ENCODE data around the gene CCDC88C. TPM values are rescaled to one million over a fixed set of nuclear protein-coding genes. Genes with fewer than 3 reads are reported as not detected.

Gene CCDC88C
- total RNA-seq, 1 donor from 2014 or later: 68.0 TPM

DNA sequence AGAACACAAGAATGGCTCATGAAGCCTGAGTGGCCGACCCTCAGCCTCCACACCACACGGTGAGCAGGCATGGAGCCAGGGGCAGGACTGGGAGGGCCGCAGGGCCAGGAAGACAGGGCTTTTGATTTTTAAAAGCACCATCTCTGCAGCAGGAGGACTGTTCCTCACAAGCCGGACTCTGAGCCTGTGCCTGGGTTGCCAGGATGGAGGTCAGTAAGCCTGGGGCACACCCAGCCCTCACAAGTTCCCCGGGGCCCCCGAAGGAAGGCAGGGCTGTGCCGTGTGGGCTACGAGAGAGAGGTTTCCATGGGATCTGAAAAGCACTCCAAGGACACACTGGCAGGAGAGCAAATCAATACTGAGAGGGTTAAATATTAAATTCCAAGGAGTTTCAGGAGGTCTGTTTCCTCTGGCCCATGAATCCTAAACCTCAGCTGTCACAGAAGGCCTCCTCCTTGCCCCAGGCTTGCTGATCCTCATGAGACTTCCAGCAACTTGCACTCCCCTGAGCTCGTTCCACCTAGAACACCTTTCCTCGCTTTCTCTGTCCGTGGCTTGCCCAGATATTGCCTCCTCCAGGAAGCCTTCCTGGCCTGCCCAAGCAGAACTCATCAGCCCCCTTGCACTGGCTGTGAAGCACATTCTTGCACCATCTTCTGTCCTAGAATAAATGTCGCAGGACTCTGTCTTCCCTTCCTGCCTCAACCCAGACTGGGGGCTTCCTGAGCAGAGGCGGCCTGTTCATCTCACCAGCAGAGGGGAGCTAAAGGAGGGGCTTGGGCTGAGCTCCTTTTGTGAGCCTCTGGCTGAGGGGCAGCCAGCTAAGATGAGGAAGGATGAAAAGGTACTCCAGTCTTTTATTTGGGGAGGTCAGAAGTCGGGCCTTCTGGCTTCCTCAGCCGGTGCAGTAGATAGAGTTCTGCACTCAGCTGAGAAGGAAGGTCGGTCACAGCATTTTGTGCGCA, 64.6 kb downstream of the CCDC88C start:
- Mint-ChIP-seq H3K27me3 (ENCODE audit: unreplicated experiment) (peaks cover 12% of the 10 kb centered on the region), H3K9me3 (ENCODE audit: unreplicated experiment) (peaks cover 13% of the 10 kb centered on the region), H3K36me3 (ENCODE audit: unreplicated experiment) (no peaks in the 10 kb centered on the region), H3K27ac (ENCODE audit: unreplicated experiment) (peak overlapping the region; percentile 73), H3K4me1 (ENCODE audit: low read depth, unreplicated experiment) (peaks cover 72% of the 10 kb centered on the region), H3K4me3 (ENCODE audit: unreplicated experiment) (peak overlapping the region; percentile 59)
- TF ChIP-seq, protein P1, sequence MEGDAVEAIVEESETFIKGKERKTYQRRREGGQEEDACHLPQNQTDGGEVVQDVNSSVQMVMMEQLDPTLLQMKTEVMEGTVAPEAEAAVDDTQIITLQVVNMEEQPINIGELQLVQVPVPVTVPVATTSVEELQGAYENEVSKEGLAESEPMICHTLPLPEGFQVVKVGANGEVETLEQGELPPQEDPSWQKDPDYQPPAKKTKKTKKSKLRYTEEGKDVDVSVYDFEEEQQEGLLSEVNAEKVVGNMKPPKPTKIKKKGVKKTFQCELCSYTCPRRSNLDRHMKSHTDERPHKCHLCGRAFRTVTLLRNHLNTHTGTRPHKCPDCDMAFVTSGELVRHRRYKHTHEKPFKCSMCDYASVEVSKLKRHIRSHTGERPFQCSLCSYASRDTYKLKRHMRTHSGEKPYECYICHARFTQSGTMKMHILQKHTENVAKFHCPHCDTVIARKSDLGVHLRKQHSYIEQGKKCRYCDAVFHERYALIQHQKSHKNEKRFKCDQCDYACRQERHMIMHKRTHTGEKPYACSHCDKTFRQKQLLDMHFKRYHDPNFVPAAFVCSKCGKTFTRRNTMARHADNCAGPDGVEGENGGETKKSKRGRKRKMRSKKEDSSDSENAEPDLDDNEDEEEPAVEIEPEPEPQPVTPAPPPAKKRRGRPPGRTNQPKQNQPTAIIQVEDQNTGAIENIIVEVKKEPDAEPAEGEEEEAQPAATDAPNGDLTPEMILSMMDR (IDR thresholded peaks at IDR 0.05; ENCODE audit: partially characterized antibody, unreplicated experiment): no peak
- DNase-seq: no peak

DNA sequence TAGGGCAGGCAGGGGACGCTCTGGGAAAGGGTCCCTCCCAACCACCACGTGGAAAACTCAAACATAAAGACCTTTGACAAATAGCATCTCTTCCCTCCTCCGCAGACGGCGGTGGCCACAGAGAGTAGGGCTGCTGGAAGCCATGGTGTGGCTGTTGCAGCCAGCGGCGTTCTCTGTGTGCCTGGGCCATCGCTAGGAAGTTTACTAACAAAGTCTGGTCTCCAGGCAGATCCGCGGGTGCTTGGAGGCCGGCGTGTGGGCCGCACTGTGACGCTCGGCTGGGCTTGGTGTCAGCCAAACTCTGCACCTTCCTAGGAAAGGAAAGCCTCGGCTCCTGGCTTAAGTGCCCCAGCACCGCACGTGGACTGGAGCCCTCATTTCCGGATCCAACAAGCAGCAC, 65.6 kb downstream of the CCDC88C start:
- TF ChIP-seq, protein P1 (IDR thresholded peaks at IDR 0.05; ENCODE audit: partially characterized antibody, unreplicated experiment): no peak
- Mint-ChIP-seq H3K4me3 (ENCODE audit: unreplicated experiment) (peak overlapping the region; percentile 17), H3K4me1 (ENCODE audit: low read depth, unreplicated experiment) (peaks cover 69% of the 10 kb centered on the region), H3K27me3 (ENCODE audit: unreplicated experiment) (peaks cover 12% of the 10 kb centered on the region), H3K9me3 (ENCODE audit: unreplicated experiment) (peaks cover 13% of the 10 kb centered on the region), H3K27ac (ENCODE audit: unreplicated experiment) (no peak overlapping the region), H3K36me3 (ENCODE audit: unreplicated experiment) (no peaks in the 10 kb centered on the region)
- DNase-seq: no peak

DNA sequence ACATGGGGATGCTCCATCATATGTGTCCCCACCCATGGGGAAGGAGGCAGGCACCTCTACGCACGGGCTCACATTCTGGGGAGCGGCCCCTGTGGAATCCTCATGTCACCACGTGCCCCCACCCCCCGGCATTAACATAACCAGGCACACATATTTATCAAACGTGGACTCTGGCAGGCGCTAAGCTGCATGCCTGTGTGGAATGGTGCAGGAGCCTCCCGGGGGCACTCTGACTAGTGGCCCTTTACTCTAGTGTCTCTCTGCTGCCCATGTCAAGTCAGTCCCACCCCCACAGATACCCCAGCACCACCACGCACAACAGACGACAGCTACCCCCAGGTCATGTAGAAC, 66.1 kb downstream of the CCDC88C start:
- DNase-seq: no peak
- Mint-ChIP-seq H3K4me3 (ENCODE audit: unreplicated experiment) (peak overlapping the region; percentile 35), H3K36me3 (ENCODE audit: unreplicated experiment) (no peaks in the 10 kb centered on the region), H3K4me1 (ENCODE audit: low read depth, unreplicated experiment) (peaks cover 65% of the 10 kb centered on the region), H3K27me3 (ENCODE audit: unreplicated experiment) (peaks cover 14% of the 10 kb centered on the region), H3K9me3 (ENCODE audit: unreplicated experiment) (peaks cover 13% of the 10 kb centered on the region), H3K27ac (ENCODE audit: unreplicated experiment) (peak overlapping the region; percentile 31)
- TF ChIP-seq, protein P1 (IDR thresholded peaks at IDR 0.05; ENCODE audit: partially characterized antibody, unreplicated experiment): no peak

DNA sequence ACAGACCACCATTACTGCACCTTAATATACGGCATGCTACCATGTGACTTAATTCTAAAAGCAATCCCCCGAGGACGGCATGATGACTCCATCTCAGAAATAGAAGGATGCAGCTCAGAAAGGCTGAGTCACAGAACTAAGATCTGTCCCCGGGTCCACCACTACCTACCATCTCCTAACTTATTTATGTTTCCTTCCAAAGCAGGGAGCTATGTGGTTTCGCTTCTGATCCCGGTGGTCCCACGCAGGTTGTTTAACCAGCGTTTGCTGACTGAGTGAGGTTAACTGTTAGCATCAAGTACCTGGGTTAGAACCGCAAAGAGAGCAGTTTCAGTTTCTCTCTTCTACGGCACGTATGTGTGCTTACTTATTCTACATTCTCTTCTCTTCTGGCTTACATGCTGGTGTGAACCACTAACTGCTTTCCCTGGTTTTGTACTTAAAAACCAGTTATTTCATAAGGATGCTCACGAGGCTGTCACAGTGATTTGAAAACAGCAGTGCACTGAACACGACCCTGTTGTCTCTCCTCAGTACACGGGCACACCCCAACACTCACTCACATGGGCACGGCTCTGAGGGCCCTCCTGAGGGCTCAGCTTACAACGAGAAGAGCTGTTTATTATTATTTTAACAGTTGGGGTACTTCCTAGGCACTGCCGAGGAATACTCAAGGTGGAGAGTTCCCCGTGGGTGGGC, 66.7 kb downstream of the CCDC88C start:
- Mint-ChIP-seq H3K36me3 (ENCODE audit: unreplicated experiment) (no peaks in the 10 kb centered on the region), H3K9me3 (ENCODE audit: unreplicated experiment) (peaks cover 13% of the 10 kb centered on the region), H3K4me1 (ENCODE audit: low read depth, unreplicated experiment) (peaks cover 62% of the 10 kb centered on the region), H3K27ac (ENCODE audit: unreplicated experiment) (peak overlapping the region; percentile 84), H3K27me3 (ENCODE audit: unreplicated experiment) (peaks cover 14% of the 10 kb centered on the region), H3K4me3 (ENCODE audit: unreplicated experiment) (peak overlapping the region; percentile 35)
- no peak for DNase-seq
- TF ChIP-seq, protein P1 (IDR thresholded peaks at IDR 0.05; ENCODE audit: partially characterized antibody, unreplicated experiment): no peak

DNA sequence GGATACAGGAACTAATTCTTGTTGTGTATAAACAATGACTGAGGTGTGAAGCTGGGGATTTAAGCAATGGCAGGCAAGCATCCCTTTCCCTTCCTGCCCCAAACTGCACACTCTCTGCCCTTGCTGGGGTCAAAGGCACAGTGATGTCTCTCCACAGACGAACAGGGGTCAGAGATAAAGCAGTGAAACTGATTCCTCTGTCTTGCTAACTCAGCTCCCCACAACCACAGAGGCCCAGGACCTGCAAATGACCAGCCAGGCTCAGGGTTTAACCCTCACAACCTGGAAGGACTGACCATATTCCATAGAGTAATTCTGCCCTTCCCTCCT, 67.2 kb downstream of the CCDC88C start:
- TF ChIP-seq, protein P1 (IDR thresholded peaks at IDR 0.05; ENCODE audit: partially characterized antibody, unreplicated experiment): no peak
- H3K27ac Mint-ChIP-seq (ENCODE audit: unreplicated experiment): peak overlapping the region; percentile 84
- no peaks in the 10 kb centered on the region for H3K36me3 Mint-ChIP-seq (ENCODE audit: unreplicated experiment)
- no peak for DNase-seq
- H3K4me3 Mint-ChIP-seq (ENCODE audit: unreplicated experiment): no peak overlapping the region
- peaks cover 13% of the 10 kb centered on the region for H3K9me3 Mint-ChIP-seq (ENCODE audit: unreplicated experiment)
- peaks cover 13% of the 10 kb centered on the region for H3K27me3 Mint-ChIP-seq (ENCODE audit: unreplicated experiment)
- H3K4me1 Mint-ChIP-seq (ENCODE audit: low read depth, unreplicated experiment): peaks cover 58% of the 10 kb centered on the region

Measured in glutamatergic neuron (in vitro differentiated cells).